K562 (cell line): Measurements from ENCODE around the gene CEMIP. TPM values are rescaled to one million over a fixed set of nuclear protein-coding genes. Genes with fewer than 3 reads are reported as not detected.
A peak's percentile ranks its signal among the peaks of the same experiment; 100 is the strongest.

Source experiments
- C11orf30 ChIP-seq: fragments of 450-650 bp; IDR thresholded peaks from 2 replicates; pipeline ENCODE4 v1.6.1; 2016; ENCODE audit warnings: low read depth, mild to moderate bottlenecking
- EWSR1 ChIP-seq: fragments of 450-650 bp; IDR thresholded peaks from 2 replicates; pipeline ENCODE4 v1.6.1; 2018; ENCODE audit warnings: borderline replicate concordance, mild to moderate bottlenecking, low read depth, moderate library complexity; ENCODE audit not compliant: partially characterized antibody
- HDAC3 ChIP-seq: fragments of 450-650 bp; IDR thresholded peaks from 2 replicates; pipeline ENCODE4 v1.6.1; 2018; ENCODE audit warnings: borderline replicate concordance, mild to moderate bottlenecking, moderate library complexity; ENCODE audit not compliant: partially characterized antibody
- NCOR1 ChIP-seq: fragments of 450-650 bp; IDR thresholded peaks from 2 replicates; pipeline ENCODE4 v1.6.1; 2016; ENCODE audit warnings: mild to moderate bottlenecking, moderate library complexity
- PTBP1 ChIP-seq: fragments of 200-400 bp; formaldehyde crosslinking; IDR thresholded peaks from 2 replicates; pipeline ENCODE4 v1.6.1; 2017; ENCODE audit warnings: low read depth, low read length
- RAD21 ChIP-seq, 2 experiments: fragments of 250-450 bp in 1 of 2; fragments of 450-650 bp in 1 of 2; sonication (Bioruptor Pico) in 1 of 2; formaldehyde crosslinking in 1 of 2; IDR thresholded peaks in 1 of 2; conservative IDR thresholded peaks in 1 of 2; 2 replicates each; pipeline versions ENCODE4 v1.4.0 to v1.8.0; 2020 to 2022; ENCODE audit warnings: mild to moderate bottlenecking in 2 of 2, moderate library complexity in 1 of 2
- RERE ChIP-seq: sonication (generic); formaldehyde crosslinking; IDR thresholded peaks from 2 replicates; pipeline ENCODE4 v1.8.0; 2023; ENCODE audit warnings: missing genetic modification reagents, mild to moderate bottlenecking, borderline replicate concordance
- SMARCA4 ChIP-seq: fragments of 450-650 bp; IDR thresholded peaks from 2 replicates; pipeline ENCODE4 v1.6.1; 2016
- TRIM24 ChIP-seq, 2 experiments: fragments of 450-650 bp; IDR thresholded peaks; 2 replicates each; pipeline ENCODE4 v1.6.1; 2016
- ZBTB8A ChIP-seq: fragments of 450-650 bp; IDR thresholded peaks from 2 replicates; pipeline ENCODE4 v1.6.1; 2018; ENCODE audit warnings: mild to moderate bottlenecking, moderate library complexity; ENCODE audit not compliant: partially characterized antibody
- ZFX ChIP-seq: sonication (generic); formaldehyde crosslinking; IDR thresholded peaks from 2 replicates; pipeline ENCODE4 v1.8.0; 2022; ENCODE audit warnings: mild to moderate bottlenecking, missing genetic modification reagents, moderate library complexity
- ZNF347 ChIP-seq: fragments of 450-650 bp; formaldehyde crosslinking; IDR thresholded peaks from 2 replicates; pipeline ENCODE4 v1.4.0; 2020; ENCODE audit warnings: low read depth, mild to moderate bottlenecking, moderate library complexity
- ZNF592 ChIP-seq: fragments of 450-650 bp; IDR thresholded peaks from 2 replicates; pipeline ENCODE4 v1.6.1; 2017; ENCODE audit warnings: antibody characterized with exemption, mild to moderate bottlenecking
- polyA plus RNA-seq, 8 experiments: library from polyadenylated mRNA; depleted of rRNA in 4 of 8; stranded (reverse) in 5 of 8; unstranded in 3 of 8; fragments of >200 nt; fragmentation: Nextera tagmentation in 2 of 8; fragmentation: Illumina TruSeq in 1 of 8; extraction: Ambion mirVana in 2 of 8; extraction: Trizol in 1 of 8; gene quantifications; 2 replicates each; pipeline versions ENCODE4 v1.2.1 to v1.2.3, GENCODE V29; 2011 to 2014; ENCODE audit warnings: inconsistent platforms in 1 of 8, missing spikeins in 1 of 8
- total RNA-seq, 7 experiments: library from RNA; depleted of rRNA in 6 of 7; stranded (reverse); fragments of >200 nt in 6 of 7; fragmentation: Illumina TruSeq in 2 of 7; extraction: Trizol in 2 of 7; gene quantifications; 2 replicates each; pipeline versions ENCODE4 v1.2.1 to v1.2.3, GENCODE V29; 2011 to 2021; ENCODE audit warnings: low replicate concordance in 1 of 7
- TF ChIP-seq, protein P1 (sequence below): fragments of 450-650 bp; formaldehyde crosslinking; IDR thresholded peaks from 2 replicates; pipeline ENCODE4 v1.4.0; 2020; ENCODE audit warnings: mild to moderate bottlenecking, moderate library complexity
- TF ChIP-seq, protein P2 (sequence below): fragments of 450-650 bp; formaldehyde crosslinking; IDR thresholded peaks from 2 replicates; pipeline ENCODE4 v1.4.0; 2020; ENCODE audit warnings: mild to moderate bottlenecking, moderate library complexity

Gene CEMIP
- total and polyA plus RNA-seq, 9 of the 15 experiments (the other 6 are each of a cell fraction or from before 2014, with no cell fraction given): 0.33 TPM; not detected in 8

- TF ChIP-seq, protein P1, sequence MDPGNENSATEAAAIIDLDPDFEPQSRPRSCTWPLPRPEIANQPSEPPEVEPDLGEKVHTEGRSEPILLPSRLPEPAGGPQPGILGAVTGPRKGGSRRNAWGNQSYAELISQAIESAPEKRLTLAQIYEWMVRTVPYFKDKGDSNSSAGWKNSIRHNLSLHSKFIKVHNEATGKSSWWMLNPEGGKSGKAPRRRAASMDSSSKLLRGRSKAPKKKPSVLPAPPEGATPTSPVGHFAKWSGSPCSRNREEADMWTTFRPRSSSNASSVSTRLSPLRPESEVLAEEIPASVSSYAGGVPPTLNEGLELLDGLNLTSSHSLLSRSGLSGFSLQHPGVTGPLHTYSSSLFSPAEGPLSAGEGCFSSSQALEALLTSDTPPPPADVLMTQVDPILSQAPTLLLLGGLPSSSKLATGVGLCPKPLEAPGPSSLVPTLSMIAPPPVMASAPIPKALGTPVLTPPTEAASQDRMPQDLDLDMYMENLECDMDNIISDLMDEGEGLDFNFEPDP (CRISPR knock-in tag): no peak
- peak; percentile 40 to 84; a peak in 3 of 4 replicates for TF ChIP-seq RAD21 (CRISPR knock-in tag; conservative IDR thresholded peaks at IDR 0.05 in 1 of 2, IDR thresholded peaks at IDR 0.05 in 1 of 2)
- TF ChIP-seq ZNF592: 0 out of 2 replicates have a peak, but pooled peaks have one; percentile 23
- no peak for TF ChIP-seq NCOR1
- no peak for TF ChIP-seq ZNF347 (CRISPR knock-in tag)
- no peak for TF ChIP-seq EWSR1
- 0 out of 4 replicates have a peak, but pooled peaks of 1 of the 2 experiments have one; percentile 10 for TF ChIP-seq TRIM24 (IDR thresholded peaks at IDR 0.05)
- TF ChIP-seq RERE: no peak
- TF ChIP-seq, protein P2, sequence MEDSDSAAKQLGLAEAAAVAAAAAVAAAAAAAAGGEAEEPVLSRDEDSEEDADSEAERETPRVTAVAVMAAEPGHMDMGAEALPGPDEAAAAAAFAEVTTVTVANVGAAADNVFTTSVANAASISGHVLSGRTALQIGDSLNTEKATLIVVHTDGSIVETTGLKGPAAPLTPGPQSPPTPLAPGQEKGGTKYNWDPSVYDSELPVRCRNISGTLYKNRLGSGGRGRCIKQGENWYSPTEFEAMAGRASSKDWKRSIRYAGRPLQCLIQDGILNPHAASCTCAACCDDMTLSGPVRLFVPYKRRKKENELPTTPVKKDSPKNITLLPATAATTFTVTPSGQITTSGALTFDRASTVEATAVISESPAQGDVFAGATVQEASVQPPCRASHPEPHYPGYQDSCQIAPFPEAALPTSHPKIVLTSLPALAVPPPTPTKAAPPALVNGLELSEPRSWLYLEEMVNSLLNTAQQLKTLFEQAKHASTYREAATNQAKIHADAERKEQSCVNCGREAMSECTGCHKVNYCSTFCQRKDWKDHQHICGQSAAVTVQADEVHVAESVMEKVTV (CRISPR knock-in tag): 0 out of 2 replicates have a peak, but pooled peaks have one; percentile 30
- TF ChIP-seq HDAC3: no peak
- TF ChIP-seq SMARCA4: no peak
- TF ChIP-seq ZFX (CRISPR knock-in tag): no peak
- no peak for TF ChIP-seq C11orf30
- TF ChIP-seq ZBTB8A: no peak
- TF ChIP-seq PTBP1: no peak
Measured at GRCh38 chr15:80996247-80996646, 217.1 kb downstream of the CEMIP start (continued).
